Trophoblast cell (in vitro differentiated cells and primary cell): ENCODE data around the gene STAC3.

Source experiments
- DNase-seq, 2 donors: peaks; one replicate each; pipeline ENCODE4 v3.0.0-alpha.2; 2016
- H2AFZ ChIP-seq: 2 replicates; pipeline ENCODE4 v1.6.1; 2013; ENCODE audit warnings: low read length, moderate library complexity, mild to moderate bottlenecking; ENCODE audit not compliant: insufficient read depth, poor library complexity
- H2AK5ac ChIP-seq: 2 replicates; pipeline ENCODE4 v1.6.1; 2013; ENCODE audit warnings: mild to moderate bottlenecking, low read length
- H2BK120ac ChIP-seq: 2 replicates; pipeline ENCODE4 v1.6.1; 2013; ENCODE audit warnings: low read length, mild to moderate bottlenecking, moderate library complexity; ENCODE audit not compliant: insufficient read depth, poor library complexity
- H2BK12ac ChIP-seq: 2 replicates; pipeline ENCODE4 v1.6.1; 2013; ENCODE audit warnings: mild to moderate bottlenecking, low read length, moderate library complexity
- H2BK5ac ChIP-seq: 2 replicates; pipeline ENCODE4 v1.6.1; 2013; ENCODE audit warnings: low read length, low read depth, moderate library complexity, mild to moderate bottlenecking; ENCODE audit not compliant: poor library complexity
- H3K14ac ChIP-seq: 2 replicates; pipeline ENCODE4 v1.6.1; 2013; ENCODE audit warnings: mild to moderate bottlenecking, low read length
- H3K18ac ChIP-seq: 2 replicates; pipeline ENCODE4 v1.6.1; 2013; ENCODE audit warnings: mild to moderate bottlenecking, low read length
- H3K23ac ChIP-seq: 2 replicates; pipeline ENCODE4 v1.6.1; 2013; ENCODE audit warnings: low read length
- H3K27ac ChIP-seq: 2 replicates; pipeline ENCODE4 v1.5.1; 2013; ENCODE audit warnings: low read depth, mild to moderate bottlenecking, inconsistent platforms, low read length, moderate library complexity
- H3K27me3 ChIP-seq: 2 replicates; pipeline ENCODE4 v1.6.1; 2013; ENCODE audit warnings: inconsistent platforms, mild to moderate bottlenecking, low read length, moderate library complexity; ENCODE audit not compliant: insufficient read depth
- H3K36me3 ChIP-seq, 2 experiments: 1 replicate in 1 of 2; 2 replicates in 1 of 2; pipeline ENCODE4 v1.6.1; 2013; ENCODE audit warnings: low read length in 2 of 2, mild to moderate bottlenecking in 2 of 2, moderate library complexity in 1 of 2; ENCODE audit not compliant: insufficient read depth in 2 of 2, control insufficient read depth in 1 of 2
- H3K4ac ChIP-seq: 2 replicates; pipeline ENCODE4 v1.6.1; 2013; ENCODE audit warnings: low read depth, mild to moderate bottlenecking, low read length, moderate library complexity
- H3K4me1 ChIP-seq, 2 experiments: 1 replicate in 1 of 2; 2 replicates in 1 of 2; pipeline ENCODE4 v1.6.1; 2013; ENCODE audit warnings: low read length in 2 of 2, mild to moderate bottlenecking in 2 of 2, moderate library complexity in 1 of 2; ENCODE audit not compliant: insufficient read depth in 2 of 2, control insufficient read depth in 1 of 2
- H3K4me2 ChIP-seq: 2 replicates; pipeline ENCODE4 v1.6.1; 2013; ENCODE audit warnings: inconsistent platforms, mild to moderate bottlenecking, low read length, moderate library complexity
- H3K4me3 ChIP-seq: 2 replicates; pipeline ENCODE4 v1.5.1; 2013; ENCODE audit warnings: mild to moderate bottlenecking, low read depth, low read length, inconsistent platforms
- H3K79me1 ChIP-seq: one replicate; pipeline ENCODE4 v1.6.1; 2013; ENCODE audit warnings: low read length
- H3K79me2 ChIP-seq: 2 replicates; pipeline ENCODE4 v1.6.1; 2013; ENCODE audit warnings: low read length, mild to moderate bottlenecking; ENCODE audit not compliant: control insufficient read depth, insufficient read depth, poor library complexity
- H3K9ac ChIP-seq: 2 replicates; pipeline ENCODE4 v1.6.1; 2013; ENCODE audit warnings: mild to moderate bottlenecking, low read length
- H3K9me3 ChIP-seq: 2 replicates; pipeline ENCODE4 v1.6.1; 2013; ENCODE audit warnings: low read depth, mild to moderate bottlenecking, control low read depth, inconsistent platforms, low read length; ENCODE audit not compliant: insufficient read depth
- H4K12ac ChIP-seq: 2 replicates; pipeline ENCODE4 v1.6.1; 2013; ENCODE audit warnings: low read depth, mild to moderate bottlenecking, low read length, moderate library complexity
- H4K8ac ChIP-seq: 2 replicates; pipeline ENCODE4 v1.6.1; 2013; ENCODE audit warnings: low read depth, mild to moderate bottlenecking, low read length, moderate library complexity
- H4K91ac ChIP-seq: one replicate; pipeline ENCODE4 v1.6.1; 2013; ENCODE audit warnings: low read depth, mild to moderate bottlenecking, low read length, moderate library complexity
- WGBS: extraction: QIAGEN DNeasy Blood & Tissue Kit; methylation state at CpG from one replicate; pipeline ENCODE4 v1.1.7; 2013; ENCODE audit warnings: missing lambda C conversion rate; ENCODE audit not compliant: insufficient read length, insufficient coverage; ENCODE audit errors: extremely low coverage; 5-methylcytosine and 5-hydroxymethylcytosine counted together

STAC3 gene

DNA sequence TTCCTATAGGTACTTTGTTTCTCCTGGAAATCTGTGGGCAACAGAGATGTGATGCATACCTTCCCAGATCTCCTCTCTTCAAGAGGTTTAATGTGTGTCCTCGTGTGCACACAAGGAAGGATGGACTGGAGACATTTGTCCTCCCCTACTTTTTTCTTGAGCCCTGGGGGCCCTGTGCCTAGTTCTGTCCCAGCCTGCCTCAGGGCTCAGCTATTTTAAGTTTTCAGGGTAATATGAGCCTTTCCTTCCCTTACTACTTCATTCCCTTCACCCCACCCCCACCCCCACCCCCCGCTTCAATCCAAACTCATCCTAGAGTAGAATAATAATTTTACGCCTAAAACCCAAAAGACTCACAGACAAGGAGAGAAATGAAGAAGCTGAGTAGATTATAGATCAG is 446 bp downstream of the STAC3 start:
- no peak overlapping the region for H3K27ac ChIP-seq
- H3K23ac ChIP-seq = no peak overlapping the region
- H3K4ac ChIP-seq = no peak overlapping the region
- no peaks in the 10 kb centered on the region for H3K4me1 ChIP-seq
- H2BK12ac ChIP-seq = no peak overlapping the region
- no peak overlapping the region for H3K4me2 ChIP-seq
- no peak overlapping the region for H3K18ac ChIP-seq
- no peaks in the 10 kb centered on the region for H3K79me2 ChIP-seq
- peaks cover 3 to 5% of the 10 kb centered on the region in 2 experiments for H3K36me3 ChIP-seq
- no peak overlapping the region for H2AK5ac ChIP-seq
- no peak overlapping the region for H3K9ac ChIP-seq
- no peak for DNase-seq
- H3K27me3 ChIP-seq = no peaks in the 10 kb centered on the region
- H2BK120ac ChIP-seq = no peak overlapping the region
- no peaks in the 10 kb centered on the region for H3K79me1 ChIP-seq
- WGBS = no CpG with 5 or more reads among the region's 3 CpGs
- no peak overlapping the region for H4K91ac ChIP-seq
- no peak overlapping the region for H2AFZ ChIP-seq
- no peaks in the 10 kb centered on the region for H3K9me3 ChIP-seq
- H4K12ac ChIP-seq = no peak overlapping the region
- no peak overlapping the region for H4K8ac ChIP-seq
- H2BK5ac ChIP-seq = no peak overlapping the region
- no peak overlapping the region for H3K14ac ChIP-seq
- no peak overlapping the region for H3K4me3 ChIP-seq

DNA sequence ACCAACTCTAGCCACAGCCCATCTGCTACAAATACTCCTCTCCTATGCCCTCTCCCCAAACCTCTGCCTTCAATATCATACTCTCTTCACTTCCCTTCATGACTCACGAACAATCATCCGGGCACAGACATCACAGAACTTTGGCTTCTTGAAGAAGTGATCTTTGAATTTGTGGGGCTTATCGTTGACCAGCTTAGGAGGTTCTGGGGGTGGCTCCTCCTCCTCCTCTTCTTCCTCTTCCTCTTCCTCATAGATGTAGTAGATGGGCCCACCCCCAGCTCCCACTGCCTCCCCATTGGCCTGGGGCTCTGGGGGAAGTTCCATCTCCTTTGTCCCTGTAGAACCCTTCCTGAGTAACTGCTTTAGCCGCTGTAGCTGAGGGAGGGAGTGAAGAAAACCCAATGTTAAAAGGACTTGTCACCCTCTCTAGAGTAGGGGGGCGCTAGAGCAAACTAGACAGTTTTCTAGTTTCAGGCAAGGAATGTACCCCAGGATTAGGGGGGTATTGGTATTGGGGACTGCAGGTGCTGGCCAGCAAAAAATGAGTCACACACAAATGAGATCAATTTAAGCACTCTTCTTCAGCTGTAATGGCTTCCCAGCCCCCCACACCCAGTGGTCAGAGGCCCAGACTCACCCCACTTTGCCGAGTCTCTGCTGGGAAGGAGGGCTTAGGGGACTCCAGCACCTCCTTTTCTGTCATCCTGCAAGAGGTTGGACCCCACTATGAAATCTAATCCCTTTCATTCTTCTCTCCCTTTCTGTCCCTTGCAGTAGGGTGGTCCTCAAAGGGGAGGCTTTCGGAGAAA is 1.8 kb downstream of the STAC3 start:
- H4K91ac ChIP-seq = no peak overlapping the region
- DNase-seq = no peak
- H3K4me2 ChIP-seq = no peak overlapping the region
- H2AK5ac ChIP-seq = no peak overlapping the region
- no peak overlapping the region for H2BK12ac ChIP-seq
- no peak overlapping the region for H2BK120ac ChIP-seq
- no peaks in the 10 kb centered on the region for H3K4me1 ChIP-seq
- no CpG with 5 or more reads among the region's 7 CpGs for WGBS
- no peaks in the 10 kb centered on the region for H3K79me1 ChIP-seq
- H4K12ac ChIP-seq = no peak overlapping the region
- H3K9ac ChIP-seq = no peak overlapping the region
- H3K23ac ChIP-seq = no peak overlapping the region
- no peak overlapping the region for H3K14ac ChIP-seq
- H2BK5ac ChIP-seq = no peak overlapping the region
- H3K4ac ChIP-seq = no peak overlapping the region
- no peaks in the 10 kb centered on the region for H3K27me3 ChIP-seq
- H3K27ac ChIP-seq = no peak overlapping the region
- H3K18ac ChIP-seq = no peak overlapping the region
- H2AFZ ChIP-seq = no peak overlapping the region
- no peaks in the 10 kb centered on the region for H3K9me3 ChIP-seq
- no peaks in the 10 kb centered on the region for H3K36me3 ChIP-seq
- no peaks in the 10 kb centered on the region for H3K79me2 ChIP-seq
- H3K4me3 ChIP-seq = no peak overlapping the region
- H4K8ac ChIP-seq = no peak overlapping the region

DNA sequence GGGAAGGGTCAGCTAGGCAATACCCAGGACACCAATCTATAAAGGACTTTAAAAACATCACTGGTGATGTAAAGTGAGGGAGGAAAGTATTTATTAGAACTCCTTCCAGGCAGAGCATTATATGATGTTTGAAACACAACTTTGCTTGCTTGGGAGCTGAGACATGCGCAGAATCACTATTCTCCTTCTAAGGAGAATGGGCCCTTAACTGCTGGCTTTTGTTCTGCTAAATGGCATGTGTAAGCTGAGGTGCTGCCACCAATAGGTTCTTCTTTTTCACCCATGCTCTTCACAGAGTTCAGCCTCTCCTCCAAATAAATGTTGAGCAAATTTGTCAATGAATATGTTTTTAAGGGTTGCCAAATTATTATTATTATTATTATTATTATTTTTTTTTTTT is 3.9 kb downstream of the STAC3 start:
- Histone ChIP-seq H3K14ac (no peak overlapping the region), H3K79me2 (no peaks in the 10 kb centered on the region), H2BK12ac (no peak overlapping the region), H2BK120ac (no peak overlapping the region), H3K36me3 (no peaks in the 10 kb centered on the region), H4K91ac (no peak overlapping the region), H3K79me1 (peaks cover 2% of the 10 kb centered on the region), H3K4me3 (no peak overlapping the region), H3K23ac (no peak overlapping the region), H3K9me3 (no peaks in the 10 kb centered on the region), H3K4ac (no peak overlapping the region), H4K12ac (no peak overlapping the region), H3K18ac (no peak overlapping the region), H2AK5ac (no peak overlapping the region), H3K9ac (no peak overlapping the region), H2BK5ac (no peak overlapping the region), H3K27ac (no peak overlapping the region), H4K8ac (no peak overlapping the region), H3K4me1 (peaks cover 2 to 6% of the 10 kb centered on the region in 2 experiments), H3K4me2 (no peak overlapping the region), H2AFZ (no peak overlapping the region), H3K27me3 (peaks cover 7% of the 10 kb centered on the region)
- no peak for DNase-seq
- no CpG with 5 or more reads among the region's 1 CpG for WGBS

DNA sequence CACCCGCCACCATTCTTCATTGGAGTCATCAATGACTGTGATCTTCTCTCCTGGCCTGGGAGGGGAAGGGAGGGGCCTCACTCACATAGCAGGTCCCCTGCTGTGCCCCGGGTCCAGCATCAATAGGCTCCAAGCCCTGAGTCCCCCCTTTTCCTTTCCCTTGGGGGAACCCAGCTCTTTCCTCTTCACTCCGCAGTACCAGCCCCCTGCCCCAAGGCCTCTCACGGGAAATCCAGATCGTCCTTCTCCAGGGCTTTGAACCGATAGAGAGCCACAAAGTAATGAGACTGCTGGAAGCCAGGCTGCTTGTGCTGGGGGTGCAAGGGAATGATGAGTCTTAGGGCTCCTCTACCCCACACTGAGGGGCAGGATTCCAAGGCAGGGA is 6.7 kb downstream of the STAC3 start:
- Histone ChIP-seq H2BK12ac (no peak overlapping the region), H3K79me1 (peaks cover 2% of the 10 kb centered on the region), H3K27ac (no peak overlapping the region), H3K4me3 (no peak overlapping the region), H3K4ac (no peak overlapping the region), H2BK120ac (no peak overlapping the region), H2AFZ (no peak overlapping the region), H2AK5ac (no peak overlapping the region), H3K79me2 (no peaks in the 10 kb centered on the region), H3K23ac (no peak overlapping the region), H3K4me1 (peaks cover 18 to 21% of the 10 kb centered on the region in 2 experiments), H3K9ac (no peak overlapping the region), H3K36me3 (no peaks in the 10 kb centered on the region), H3K14ac (no peak overlapping the region), H3K9me3 (no peaks in the 10 kb centered on the region), H4K91ac (no peak overlapping the region), H4K8ac (no peak overlapping the region), H3K18ac (no peak overlapping the region), H3K4me2 (no peak overlapping the region), H3K27me3 (peaks cover 33% of the 10 kb centered on the region), H2BK5ac (no peak overlapping the region), H4K12ac (no peak overlapping the region)
- DNase-seq = no peak
- WGBS = no CpG with 5 or more reads among the region's 6 CpGs
